Fibroblast of skin of back (primary cell): ENCODE data around the gene PCDH8. TPM values are rescaled to one million over a fixed set of nuclear protein-coding genes. Genes with fewer than 3 reads are reported as not detected.

Experiments used
- DNase-seq: peaks from one replicate; pipeline ENCODE4 v3.0.0-alpha.2; 2013
- polyA plus RNA-seq, 2 experiments: library from polyadenylated mRNA; unstranded; fragments of 120-200 nt; gene quantifications; one replicate each; pipeline ENCODE4 v1.2.1, GENCODE V29; 2013; ENCODE audit not compliant: insufficient read length in 2 of 2

PCDH8 gene, protein sequence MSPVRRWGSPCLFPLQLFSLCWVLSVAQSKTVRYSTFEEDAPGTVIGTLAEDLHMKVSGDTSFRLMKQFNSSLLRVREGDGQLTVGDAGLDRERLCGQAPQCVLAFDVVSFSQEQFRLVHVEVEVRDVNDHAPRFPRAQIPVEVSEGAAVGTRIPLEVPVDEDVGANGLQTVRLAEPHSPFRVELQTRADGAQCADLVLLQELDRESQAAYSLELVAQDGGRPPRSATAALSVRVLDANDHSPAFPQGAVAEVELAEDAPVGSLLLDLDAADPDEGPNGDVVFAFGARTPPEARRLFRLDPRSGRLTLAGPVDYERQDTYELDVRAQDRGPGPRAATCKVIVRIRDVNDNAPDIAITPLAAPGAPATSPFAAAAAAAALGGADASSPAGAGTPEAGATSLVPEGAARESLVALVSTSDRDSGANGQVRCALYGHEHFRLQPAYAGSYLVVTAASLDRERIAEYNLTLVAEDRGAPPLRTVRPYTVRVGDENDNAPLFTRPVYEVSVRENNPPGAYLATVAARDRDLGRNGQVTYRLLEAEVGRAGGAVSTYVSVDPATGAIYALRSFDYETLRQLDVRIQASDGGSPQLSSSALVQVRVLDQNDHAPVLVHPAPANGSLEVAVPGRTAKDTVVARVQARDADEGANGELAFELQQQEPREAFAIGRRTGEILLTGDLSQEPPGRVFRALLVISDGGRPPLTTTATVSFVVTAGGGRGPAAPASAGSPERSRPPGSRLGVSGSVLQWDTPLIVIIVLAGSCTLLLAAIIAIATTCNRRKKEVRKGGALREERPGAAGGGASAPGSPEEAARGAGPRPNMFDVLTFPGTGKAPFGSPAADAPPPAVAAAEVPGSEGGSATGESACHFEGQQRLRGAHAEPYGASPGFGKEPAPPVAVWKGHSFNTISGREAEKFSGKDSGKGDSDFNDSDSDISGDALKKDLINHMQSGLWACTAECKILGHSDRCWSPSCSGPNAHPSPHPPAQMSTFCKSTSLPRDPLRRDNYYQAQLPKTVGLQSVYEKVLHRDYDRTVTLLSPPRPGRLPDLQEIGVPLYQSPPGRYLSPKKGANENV
- polyA plus RNA-seq (2013, experiment 1 of 2; ENCODE audit: insufficient read length): not detected
- not detected for polyA plus RNA-seq (2013, experiment 2 of 2; ENCODE audit: insufficient read length)

DNA sequence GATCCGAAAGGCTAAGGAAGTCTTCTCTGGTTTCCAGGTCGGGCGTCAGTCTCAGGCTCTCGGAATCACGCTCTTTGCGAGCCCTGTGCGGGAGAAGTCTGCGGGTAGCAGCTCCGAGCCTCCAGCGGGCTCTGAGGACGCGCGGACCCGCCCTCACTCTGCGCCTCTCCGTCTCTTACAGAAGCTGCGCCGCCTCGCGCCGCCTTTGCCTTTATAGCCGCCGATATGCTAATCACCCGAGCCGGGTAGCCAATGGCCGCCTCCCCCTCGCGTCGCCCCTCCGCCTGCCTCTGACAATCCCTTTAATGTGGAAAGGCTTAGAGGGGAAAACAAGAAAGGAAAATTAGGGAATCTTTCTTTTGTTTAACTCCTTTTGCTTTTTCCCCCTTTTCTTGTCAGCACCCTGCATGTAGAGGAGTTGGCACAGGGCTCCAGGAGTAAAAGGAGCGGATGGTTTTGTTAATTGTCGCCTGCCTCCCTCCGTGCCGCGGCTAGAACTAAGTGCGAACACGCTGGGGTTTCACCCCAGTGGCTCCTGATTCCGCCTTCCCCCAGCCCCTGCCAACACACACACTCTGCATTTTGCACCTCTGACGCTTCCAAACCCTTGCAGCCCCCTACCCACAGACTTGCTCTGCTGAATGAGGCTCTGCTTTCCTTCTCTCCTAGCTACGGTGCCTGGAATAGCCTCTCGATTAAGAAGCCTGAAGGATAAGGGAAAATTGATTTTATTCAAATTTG lies at the start of gene PCDH8:
TSS of gene PCDH8 (minus strand) at position 186 of the 741 bp plus-strand sequence. CDS start 204 bp downstream, outside the sequence.
- DNase-seq: no peak

DNA sequence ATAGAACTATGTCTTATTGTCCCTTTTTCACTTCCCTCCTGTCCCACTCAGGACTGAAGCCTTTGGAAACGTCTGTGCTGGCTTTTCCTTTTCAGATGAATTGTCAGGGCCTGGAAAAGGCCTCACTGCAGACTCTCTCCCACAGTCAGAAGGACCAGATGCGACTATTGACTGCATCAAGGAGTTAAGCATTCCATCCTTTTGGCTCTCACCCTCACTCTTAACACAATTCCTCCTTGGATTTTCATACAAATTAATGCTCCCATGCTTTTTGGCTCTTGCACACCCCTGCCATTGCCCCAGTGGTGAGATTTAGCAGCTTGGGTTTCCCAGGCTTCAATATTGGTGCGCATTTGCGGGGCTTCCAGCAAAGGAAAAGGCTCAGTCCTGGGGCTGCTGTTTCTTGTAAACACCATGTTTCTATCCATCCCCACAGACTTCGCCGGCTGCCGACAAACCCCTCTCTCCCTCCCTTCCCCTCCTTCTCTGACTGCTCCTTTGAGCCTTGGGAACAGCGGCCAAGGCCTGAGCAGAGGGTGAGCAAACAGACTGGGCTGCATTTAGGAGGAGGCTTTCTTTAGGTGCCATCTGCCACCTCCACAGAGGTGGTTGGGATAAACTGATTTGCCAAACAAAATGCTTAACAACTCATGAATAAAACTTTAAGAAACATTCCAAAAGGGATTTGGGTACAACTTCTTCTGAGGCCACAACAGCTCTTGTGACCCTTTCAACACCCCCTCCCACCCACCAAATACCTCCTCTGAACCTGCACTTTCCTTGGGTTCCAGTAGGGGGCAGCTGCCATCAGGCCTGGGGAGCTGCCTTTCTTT lies 48.6 kb upstream of the PCDH8 start:
- DNase-seq: no peak

DNA sequence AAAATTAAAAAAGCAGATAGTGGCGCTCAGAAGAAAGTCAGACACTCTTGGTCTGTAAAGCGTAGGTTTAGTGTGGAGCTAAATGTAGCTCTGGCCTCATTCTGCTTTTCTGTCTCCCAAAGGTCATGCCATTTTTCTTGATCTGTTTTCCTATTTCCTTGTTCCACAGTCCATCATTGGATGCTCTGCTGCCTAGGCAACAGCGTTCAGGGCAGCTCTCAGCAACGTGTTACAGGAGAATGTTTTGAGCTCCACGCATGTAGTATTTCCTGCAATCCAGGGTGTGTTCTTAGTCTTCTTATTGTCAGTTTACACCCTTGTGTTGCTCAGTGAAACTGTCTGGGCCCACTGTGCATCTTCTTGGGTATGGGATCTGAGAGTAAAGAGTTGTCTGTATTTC lies 46.0 kb upstream of the PCDH8 start:
- no peak for DNase-seq

DNA sequence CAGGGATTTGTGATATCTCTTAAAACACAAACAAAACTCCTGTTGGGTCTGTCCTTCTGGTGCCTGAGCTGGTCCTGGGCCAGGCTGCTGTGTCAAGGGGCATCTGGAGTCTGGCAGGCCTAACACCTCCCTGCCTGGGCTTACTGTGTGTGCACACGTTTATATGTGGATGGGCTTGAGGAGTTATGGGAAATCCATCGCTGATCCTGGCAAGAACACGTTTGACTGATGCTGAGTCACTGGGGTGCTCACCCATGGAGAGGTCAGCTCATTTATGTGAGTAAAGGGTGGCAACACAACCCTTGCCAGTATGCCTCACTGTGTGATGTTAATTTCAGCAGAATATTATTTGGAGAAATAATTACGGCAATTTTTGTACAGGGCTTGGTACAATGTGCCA lies 44.5 kb upstream of the PCDH8 start:
- no peak for DNase-seq

DNA sequence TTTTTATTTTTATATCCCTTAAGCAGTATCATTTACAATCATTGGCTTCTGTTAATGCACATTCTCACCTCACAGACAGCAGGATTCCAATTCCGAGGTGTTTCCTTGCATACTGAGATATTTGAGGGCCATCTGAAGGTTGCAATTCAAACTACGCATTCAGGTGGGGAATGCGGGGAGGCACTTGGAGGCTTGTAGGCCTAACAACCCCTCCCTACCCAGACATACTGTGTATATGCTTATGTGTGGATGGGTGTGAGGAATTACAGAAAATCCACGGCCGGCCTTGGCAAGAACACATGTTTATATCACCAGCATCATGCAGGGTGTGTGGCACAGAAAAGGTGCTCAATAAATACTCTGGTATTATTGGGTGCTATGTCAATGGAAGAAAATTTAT lies 43.3 kb upstream of the PCDH8 start:
- no peak for DNase-seq

DNA sequence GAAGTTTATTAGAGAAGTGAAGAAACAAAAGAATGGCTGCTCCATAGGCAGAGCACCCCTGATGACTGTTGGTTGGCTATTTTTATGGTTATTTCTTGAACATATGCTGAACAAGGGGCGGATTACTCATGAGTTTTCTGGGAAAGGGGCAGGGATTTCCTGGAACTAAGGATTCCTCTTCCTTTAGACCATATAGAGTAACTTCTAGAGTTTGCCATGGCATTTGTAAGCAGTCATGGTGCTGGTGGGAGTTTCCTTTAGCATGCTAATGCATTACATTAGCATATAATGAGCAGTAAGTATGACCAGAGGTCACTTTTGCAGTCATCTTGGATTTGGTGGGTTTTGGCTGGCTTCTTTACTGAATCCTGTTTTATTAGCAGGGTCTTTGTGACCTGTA lies 38.7 kb upstream of the PCDH8 start:
- DNase-seq: no peak

DNA sequence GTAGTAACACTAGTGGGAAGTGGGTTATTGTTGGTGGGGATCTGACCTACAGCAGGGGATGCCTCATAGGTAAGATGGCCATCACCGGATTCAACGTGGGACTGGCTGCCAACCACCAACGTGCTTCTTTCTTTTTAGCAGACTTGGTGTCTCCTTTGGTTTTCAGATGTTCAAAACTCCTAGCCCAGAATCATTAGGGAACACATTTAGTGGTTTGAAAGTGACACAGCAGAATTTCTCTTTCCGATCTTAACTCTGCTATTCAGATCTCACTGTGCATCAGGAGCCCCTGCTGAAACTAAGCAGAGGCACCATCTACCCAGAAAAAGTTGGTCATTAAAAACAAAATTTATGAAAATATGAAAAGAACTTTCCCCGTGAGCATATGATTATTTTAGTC lies 36.7 kb upstream of the PCDH8 start:
- DNase-seq: no peak

DNA sequence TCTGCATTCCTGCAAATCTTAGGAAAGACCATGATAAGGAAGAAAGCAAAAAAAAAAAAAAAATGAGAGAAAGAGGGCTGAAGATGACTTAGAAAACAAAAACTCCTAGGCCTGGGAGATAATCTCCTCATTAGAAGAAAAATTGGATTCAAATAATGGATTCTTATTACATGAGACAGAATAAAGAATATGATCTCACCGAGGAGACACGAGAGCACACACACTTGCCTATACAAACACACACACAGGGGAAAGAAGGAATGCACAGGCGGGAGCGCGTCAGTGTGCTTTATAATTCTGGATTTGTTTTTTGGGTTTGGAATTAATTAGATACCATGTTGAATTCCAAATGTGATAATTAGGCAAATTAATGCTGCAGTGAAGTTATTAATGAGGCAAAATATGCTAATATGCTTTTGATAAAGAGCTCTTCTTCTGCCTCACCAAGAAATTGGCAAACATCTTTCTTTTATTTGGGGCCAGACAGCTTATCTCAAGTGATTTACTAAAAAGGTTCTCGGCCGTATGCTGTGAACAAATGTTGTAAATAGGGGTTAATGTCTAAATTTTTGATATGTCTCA lies 36.1 kb upstream of the PCDH8 start:
- no peak for DNase-seq

DNA sequence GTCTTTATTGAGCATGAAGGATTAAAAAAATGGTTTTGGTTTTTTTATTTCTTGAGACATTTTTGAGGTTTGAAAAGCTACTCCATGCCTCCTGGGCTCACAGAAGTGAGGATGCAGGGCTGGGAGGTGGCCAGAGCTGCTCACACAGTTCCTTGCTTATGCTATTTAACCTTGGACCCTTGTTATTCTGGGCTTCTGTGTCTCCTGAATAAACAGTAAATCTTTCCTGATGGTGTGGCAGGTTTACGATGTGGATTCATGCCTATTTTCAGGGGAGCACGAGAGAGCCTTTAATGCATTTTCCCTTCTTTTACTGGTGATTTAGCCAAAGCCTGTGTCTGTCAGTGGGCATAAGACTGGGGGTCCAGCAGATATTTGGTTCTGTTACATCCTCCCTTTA lies 34.3 kb upstream of the PCDH8 start:
- no peak for DNase-seq

DNA sequence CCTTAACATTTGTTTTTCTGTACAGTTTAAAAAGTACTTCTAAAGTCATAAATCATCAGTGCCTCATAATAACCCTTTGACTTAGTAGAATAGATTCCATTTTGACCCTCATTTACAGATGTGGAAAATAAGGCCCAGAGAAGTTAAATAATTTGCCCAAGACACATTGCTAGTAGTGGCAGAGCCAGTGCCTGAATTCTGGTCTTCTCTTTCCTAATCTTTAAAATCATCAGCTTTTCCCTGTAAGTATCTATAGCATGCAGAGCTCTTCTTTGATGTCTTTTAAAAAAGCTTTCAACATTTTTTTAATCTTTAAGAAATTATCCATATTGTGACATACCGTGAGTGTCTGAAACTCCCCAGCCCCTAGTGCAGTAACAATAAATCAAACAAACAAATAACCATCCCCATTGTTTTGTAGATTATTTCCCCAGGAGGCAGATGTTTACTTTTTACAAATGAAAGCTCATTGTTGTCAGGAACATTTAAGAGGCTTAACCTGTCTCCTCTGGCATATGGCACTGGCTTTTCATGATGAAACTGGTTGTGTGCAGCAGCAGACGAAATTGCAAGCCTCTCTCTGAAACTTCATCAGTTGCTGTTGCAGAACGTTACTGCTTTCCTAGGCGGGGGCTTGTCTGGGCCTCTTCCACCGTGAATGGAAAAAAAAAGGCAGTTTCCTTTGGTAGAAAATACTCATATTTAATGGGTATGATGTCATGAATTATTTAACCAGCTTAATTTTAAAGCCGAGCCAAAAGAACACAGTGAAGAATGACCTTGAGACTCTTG lies 31.7 kb upstream of the PCDH8 start:
- DNase-seq: no peak

DNA sequence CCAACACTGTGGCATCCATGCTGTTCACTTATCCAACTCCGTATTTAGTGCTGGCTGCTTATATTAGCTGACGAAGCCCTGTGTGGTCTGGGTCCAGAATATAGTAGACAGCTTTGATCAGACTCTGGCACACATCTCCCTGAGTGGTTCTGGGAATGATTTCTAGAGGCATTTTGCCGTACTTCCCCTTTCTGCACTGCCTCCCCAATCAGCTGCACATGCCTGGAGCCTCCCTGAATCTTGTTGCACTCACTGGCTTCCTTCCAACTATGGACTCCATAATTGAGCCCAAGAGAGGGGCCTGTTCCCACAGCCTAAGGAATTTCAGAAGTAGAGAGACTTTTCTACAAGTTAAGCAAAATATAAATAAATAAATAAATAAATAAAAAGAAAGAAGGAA lies 30.4 kb upstream of the PCDH8 start:
- no peak for DNase-seq

DNA sequence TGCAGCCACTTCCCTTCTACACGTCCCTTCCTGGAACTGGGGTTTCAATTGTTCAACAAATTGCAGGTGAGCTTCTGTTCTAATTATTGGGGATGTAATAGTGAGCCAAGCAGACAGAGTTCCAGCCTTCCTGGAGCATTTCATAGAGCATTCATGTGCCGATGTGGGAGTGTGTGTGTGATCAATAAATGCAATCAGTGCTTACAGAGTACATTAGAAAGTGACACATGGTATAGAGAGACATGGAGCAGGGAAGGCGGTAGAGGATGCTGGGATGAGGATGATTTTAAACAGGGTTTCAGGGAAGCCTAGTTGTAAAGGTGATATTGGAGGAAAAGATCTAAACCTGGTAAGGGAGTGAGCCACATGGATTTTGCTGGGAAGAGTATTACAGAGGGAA lies 21.7 kb upstream of the PCDH8 start:
- DNase-seq: no peak

DNA sequence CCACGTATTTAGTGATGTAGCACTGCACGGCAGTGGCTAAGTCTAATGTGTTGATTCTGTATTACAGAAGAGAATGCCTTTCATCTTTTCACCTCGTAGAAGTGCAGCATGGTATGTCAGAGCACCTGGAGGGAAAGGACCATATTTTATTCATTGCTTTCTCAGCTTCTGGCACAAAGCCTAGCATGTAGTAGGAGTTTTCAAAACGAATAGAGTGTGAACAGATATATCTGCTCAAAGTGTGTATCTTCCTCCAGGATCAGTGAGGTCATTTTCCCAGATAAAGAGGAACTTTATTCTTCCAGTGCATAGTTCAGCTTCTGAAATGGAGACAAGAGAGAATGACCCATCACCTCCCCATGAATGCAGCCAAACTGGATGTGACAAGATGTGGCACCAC lies 21.2 kb upstream of the PCDH8 start:
- DNase-seq: no peak

DNA sequence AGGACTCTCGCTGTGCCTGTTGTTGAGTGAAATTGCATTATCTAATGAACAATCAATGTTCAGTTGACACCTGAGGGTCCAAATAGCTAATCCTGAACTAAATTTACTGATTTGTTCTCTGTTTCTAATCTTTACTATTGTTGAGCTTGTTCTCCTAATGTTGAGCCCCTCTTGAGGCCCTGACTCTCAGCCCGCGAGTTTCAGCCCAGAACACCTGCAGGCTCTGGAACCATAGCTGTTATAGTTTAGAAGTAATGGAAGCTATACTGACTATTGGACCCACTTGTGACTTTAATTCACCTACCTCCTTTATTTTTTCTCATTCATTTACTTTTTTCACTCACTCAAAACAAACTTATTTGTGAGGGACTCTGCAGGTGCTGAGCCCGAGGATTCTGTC lies 20.6 kb upstream of the PCDH8 start:
- DNase-seq: no peak

DNA sequence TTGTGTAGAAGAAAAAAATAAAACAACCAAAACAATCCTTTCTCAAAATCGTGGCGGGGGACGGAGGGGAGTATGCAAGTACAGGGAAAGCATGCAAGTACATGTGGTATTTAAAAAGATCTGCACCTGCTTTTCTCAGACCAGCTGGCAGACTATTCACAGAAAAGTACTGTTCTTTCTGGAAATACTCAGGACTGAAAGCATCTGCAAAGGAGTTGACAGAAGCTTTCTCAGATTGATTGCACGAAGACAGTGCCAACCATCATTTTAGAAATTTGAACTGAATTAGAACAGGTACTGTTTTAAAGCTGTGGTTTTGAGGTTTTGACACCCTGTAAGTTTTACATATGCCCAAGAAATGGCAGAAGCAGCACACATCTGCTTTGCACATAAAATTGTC lies 19.8 kb upstream of the PCDH8 start:
- no peak for DNase-seq

DNA sequence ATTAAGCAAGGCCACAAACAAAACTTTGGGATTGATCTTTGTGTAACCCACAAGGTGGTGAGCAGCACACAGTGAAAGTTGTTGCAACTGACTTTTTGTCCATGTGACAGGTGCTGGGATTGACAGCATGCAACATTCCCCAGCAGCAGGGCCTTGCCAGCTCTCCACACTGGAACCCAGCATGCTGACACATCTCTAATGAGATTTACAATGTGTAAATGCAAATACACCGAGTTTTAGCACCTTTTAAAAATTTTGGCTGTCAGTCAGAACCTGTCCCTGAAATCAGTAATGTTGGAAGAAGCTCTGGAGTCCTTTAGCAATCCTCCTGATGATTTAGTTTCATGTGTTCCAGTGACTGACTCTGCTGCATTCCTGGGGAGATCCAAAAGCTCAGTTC lies 16.5 kb upstream of the PCDH8 start:
- DNase-seq: no peak

DNA sequence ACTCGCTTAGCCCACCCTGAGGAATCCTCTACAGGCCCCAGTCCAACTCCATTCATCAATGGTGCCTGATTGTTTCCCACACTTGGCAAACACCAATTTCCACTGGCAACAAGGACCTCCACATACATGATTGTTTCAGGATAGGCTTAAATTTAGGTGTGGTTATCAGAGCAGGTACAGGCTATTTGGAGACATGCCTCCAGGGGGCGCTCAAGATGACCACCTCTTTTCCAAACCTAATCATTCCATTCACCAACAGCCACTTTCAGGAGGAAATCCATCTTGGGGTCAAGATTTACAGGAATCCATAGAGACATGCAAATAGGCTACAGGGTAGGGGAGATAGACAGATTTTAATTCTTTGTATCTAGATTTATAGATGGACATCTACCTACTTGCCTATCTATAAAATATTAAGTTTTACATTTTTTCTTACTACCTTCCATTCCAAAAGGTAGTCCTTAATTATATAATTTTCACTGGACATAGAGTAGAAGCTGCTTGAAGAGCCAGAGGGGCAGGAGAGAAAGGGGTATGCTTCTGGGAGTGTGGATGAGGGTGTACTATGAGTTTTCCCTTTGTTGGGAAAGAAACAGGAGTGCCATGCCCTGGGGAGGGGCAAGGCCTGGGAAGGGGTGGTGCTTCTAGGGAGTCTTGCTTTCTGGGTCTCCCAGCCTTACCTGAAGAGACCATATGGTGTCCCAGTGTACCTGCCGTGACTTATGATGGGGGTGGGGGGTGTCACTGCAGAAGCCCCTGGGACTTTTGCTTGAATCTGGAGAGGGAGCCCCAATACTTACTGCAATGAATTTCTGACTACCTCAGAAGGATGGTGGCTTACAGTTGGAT lies 14.1 kb upstream of the PCDH8 start:
- no peak for DNase-seq

DNA sequence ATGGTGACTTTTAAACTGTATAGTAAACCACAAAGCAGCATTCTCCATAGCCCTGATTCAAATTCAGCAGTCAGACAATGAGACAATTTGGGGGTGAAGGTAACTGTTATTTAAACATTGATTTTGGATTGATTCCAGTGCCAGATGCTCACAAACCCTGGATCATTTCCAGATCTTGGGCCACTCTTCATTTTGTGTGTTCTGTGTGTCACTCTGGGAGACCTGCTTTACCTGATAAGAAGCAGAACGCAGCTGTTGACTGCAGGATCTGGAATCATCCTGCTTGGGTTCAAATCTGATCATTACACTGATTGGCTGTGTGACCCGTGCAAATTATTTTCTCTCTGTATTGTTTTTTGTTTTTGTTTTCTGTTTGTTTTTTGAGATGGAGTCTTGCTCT lies 4.0 kb upstream of the PCDH8 start:
- DNase-seq: no peak
